ENCODE results near the gene FBXL22.
"Not testable (repeated sequence)": the region's sequence is repeated elsewhere in the genome, so short reads cannot be mapped to it uniquely, and the experiment has no call there.

Gene FBXL22

DNA sequence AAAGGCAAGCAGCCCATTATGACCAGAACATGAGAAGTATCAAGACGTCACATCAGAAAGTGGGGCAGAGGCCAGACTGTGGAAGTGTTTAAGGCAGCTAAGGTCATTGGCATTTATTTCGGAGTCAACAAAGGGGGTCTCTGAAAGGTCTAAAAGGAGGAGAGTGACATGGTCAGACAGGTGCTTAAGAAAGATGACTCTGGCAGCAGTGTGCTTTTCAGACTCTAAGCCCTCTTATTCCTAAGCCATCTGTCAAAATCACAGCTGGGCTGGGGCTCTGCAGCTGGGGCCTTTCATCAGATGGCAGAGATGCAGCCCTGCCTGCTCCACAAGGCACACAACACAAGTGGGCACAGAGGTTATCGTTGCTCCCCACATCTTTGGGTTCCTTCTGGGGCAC is 14.0 kb downstream of the FBXL22 start:
- Histone ChIP-seq H3K36me3 (ENCODE audit: insufficient read depth, low read length) (peaks cover 6% of the 10 kb centered on the region), H3K4me1 (ENCODE audit: insufficient read depth, low read length) (0 out of 2 replicates have a peak, but pooled peaks cover 2% of the 10 kb centered on the region), H3K9me3 (ENCODE audit: control insufficient read depth, insufficient read depth, low read length) (no peaks in the 10 kb centered on the region), H3K9ac (ENCODE audit: low read depth, low read length) (no peak overlapping the region)

GRCh38 chr15:63612300-63612699 is 15.1 kb downstream of the FBXL22 start:
- Histone ChIP-seq H3K9ac (ENCODE audit: low read depth, low read length) (no peak overlapping the region), H3K4me1 (ENCODE audit: insufficient read depth, low read length) (0 out of 2 replicates have a peak, but pooled peaks cover 2% of the 10 kb centered on the region), H3K36me3 (ENCODE audit: insufficient read depth, low read length) (peaks cover 9% of the 10 kb centered on the region), H3K9me3 (ENCODE audit: control insufficient read depth, insufficient read depth, low read length) (no peaks in the 10 kb centered on the region)

- no peaks in the 10 kb centered on the region for H3K9me3 ChIP-seq (ENCODE audit: control insufficient read depth, insufficient read depth, low read length)
- no peaks in the 10 kb centered on the region for H3K4me1 ChIP-seq (ENCODE audit: insufficient read depth, low read length)
- peaks cover 7% of the 10 kb centered on the region for H3K36me3 ChIP-seq (ENCODE audit: insufficient read depth, low read length)
- H3K9ac ChIP-seq (ENCODE audit: low read depth, low read length), result no peak overlapping the region
These were observed 18.7 kb downstream of the FBXL22 start for GRCh38 chr15:63615935-63616334.

GRCh38 chr15:63617147-63617546 is 20.0 kb downstream of the FBXL22 start:
- not testable (repeated sequence) for H3K9me3 ChIP-seq (ENCODE audit: control insufficient read depth, insufficient read depth, low read length); H3K4me1 ChIP-seq (ENCODE audit: insufficient read depth, low read length); H3K9ac ChIP-seq (ENCODE audit: low read depth, low read length); H3K36me3 ChIP-seq (ENCODE audit: insufficient read depth, low read length)

DNA sequence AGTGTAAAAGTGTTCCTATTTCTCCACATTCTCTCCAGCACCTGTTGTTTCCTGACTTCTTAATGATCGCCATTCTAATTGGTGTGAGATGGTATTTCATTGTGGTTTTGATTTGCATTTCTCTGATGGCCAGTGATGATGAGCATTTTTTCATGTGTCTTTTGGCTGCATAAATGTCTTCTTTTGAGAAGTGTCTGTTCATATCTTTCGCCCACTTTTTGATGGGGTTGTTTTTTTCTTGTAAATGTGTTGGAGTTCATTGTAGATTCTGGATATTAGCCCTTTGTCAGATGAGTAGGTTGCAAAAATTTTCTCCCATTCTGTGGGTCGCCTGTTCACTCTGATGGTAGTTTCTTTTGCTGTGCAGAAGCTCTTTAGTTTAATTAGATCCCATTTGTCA is 20.4 kb downstream of the FBXL22 start:
- not testable (repeated sequence) for H3K9me3 ChIP-seq (ENCODE audit: control insufficient read depth, insufficient read depth, low read length); H3K36me3 ChIP-seq (ENCODE audit: insufficient read depth, low read length); H3K9ac ChIP-seq (ENCODE audit: low read depth, low read length); H3K4me1 ChIP-seq (ENCODE audit: insufficient read depth, low read length)

GRCh38 chr15:63620760-63621159 is 23.6 kb downstream of the FBXL22 start:
- H3K9ac ChIP-seq (ENCODE audit: low read depth, low read length); H3K4me1 ChIP-seq (ENCODE audit: insufficient read depth, low read length); H3K9me3 ChIP-seq (ENCODE audit: control insufficient read depth, insufficient read depth, low read length); H3K36me3 ChIP-seq (ENCODE audit: insufficient read depth, low read length): not testable (repeated sequence)

- Histone ChIP-seq H3K4me1 (ENCODE audit: insufficient read depth, low read length) (no peaks in the 10 kb centered on the region), H3K9ac (ENCODE audit: low read depth, low read length) (no peak overlapping the region), H3K9me3 (ENCODE audit: control insufficient read depth, insufficient read depth, low read length) (no peaks in the 10 kb centered on the region), H3K36me3 (ENCODE audit: insufficient read depth, low read length) (peaks cover 11% of the 10 kb centered on the region; the same call in 1 of the 2 replicates)
These were observed 26.2 kb downstream of the FBXL22 start for GRCh38 chr15:63623232-63623969.

DNA sequence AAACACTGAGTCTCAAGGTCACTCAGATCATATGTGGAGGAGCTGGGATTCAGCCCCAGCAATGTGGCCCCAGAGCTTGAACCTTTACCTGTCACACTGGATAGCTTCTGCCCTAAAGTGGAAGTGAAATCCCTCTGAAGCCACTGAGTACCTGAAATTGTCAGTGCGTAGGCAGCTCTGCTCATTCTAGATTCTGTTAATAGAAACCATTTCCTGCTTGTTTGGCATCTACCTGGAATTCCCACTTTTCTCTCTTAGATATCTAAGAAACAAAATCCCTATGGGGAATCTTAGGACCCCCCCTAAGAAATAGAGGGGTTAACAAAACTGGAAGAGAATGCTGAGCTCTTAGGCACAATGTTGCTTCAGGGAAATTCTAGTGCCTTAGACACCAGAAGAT is 29.8 kb downstream of the FBXL22 start:
- H3K36me3 ChIP-seq (ENCODE audit: insufficient read depth, low read length), result peaks cover 11% of the 10 kb centered on the region; the same call in 1 of the 2 replicates
- H3K9ac ChIP-seq (ENCODE audit: low read depth, low read length), result no peak overlapping the region
- H3K9me3 ChIP-seq (ENCODE audit: control insufficient read depth, insufficient read depth, low read length), result no peaks in the 10 kb centered on the region
- H3K4me1 ChIP-seq (ENCODE audit: insufficient read depth, low read length), result no peaks in the 10 kb centered on the region

DNA sequence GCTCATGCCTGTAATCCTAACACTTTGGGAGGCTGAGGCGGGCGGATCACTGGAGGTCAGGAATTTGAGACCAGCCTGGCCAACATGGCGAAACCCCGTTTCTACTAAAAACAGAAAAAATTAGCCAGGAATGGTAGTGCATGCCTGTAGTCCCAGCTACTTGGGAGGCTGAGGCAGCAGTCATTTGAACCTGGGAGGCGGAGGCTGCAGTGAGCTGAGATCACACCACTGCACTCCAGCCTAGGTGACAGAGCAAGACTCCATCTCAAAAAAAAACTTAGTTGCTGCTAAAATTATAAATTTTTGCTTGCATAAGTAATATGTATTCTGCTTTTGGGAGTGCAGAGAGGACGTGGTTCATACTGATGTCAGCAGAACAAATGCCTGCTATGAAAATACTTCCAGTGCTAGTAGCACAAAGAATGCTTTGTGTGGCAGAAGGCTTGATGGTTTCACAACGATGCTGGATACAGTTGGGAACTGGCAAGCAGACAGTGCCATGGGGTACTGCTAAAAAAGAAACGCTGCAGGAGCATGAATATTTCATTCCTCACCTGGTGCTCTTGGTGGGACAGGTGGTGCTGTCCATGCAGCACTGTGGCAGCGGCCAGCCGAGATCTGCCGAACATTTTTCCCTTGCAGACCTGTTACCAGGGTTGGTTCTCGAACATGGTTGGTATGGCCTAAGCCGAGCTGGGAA is 31.1 kb downstream of the FBXL22 start:
- Histone ChIP-seq H3K9ac (ENCODE audit: low read depth, low read length) (no peak overlapping the region), H3K36me3 (ENCODE audit: insufficient read depth, low read length) (peaks cover 6% of the 10 kb centered on the region), H3K4me1 (ENCODE audit: insufficient read depth, low read length) (no peaks in the 10 kb centered on the region), H3K9me3 (ENCODE audit: control insufficient read depth, insufficient read depth, low read length) (no peaks in the 10 kb centered on the region)

DNA sequence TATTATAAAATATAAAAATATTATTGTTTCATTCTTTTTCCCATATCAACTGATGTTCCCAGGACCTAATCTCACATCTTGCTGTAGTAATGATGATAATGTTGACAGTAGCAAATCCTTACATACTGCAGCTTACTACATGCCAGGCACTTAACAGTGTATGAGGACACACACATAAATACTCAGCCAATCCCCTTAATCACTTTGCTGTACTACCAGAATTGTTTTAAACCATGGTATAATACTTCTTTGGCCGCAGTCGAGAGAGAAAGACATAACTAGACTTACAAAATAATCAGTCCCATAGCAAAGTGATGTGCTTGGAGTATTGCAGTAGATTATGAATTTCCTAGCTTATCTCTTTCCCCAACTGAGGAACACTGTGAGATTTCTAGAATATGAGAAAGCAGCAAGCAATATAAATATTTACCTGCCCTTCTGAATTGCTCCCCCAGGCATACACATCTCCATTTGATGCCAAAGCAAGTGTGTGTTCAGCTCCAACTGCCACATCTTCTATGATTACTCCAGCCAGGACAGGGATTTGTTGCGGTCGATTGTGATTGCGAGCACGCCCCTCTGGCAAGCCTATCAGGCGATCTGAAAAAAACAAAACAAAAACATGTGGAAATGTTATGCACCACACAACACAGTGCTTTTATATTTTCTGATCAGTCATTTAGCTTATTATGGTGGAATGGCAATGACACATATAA is 33.0 kb downstream of the FBXL22 start:
- Histone ChIP-seq H3K9me3 (ENCODE audit: control insufficient read depth, insufficient read depth, low read length) (no peaks in the 10 kb centered on the region), H3K4me1 (ENCODE audit: insufficient read depth, low read length) (no peaks in the 10 kb centered on the region), H3K36me3 (ENCODE audit: insufficient read depth, low read length) (peaks cover 12% of the 10 kb centered on the region), H3K9ac (ENCODE audit: low read depth, low read length) (no peak overlapping the region)

GRCh38 chr15:63633312-63633711 is 36.1 kb downstream of the FBXL22 start:
- Histone ChIP-seq H3K4me1 (ENCODE audit: insufficient read depth, low read length) (no peaks in the 10 kb centered on the region), H3K36me3 (ENCODE audit: insufficient read depth, low read length) (peaks cover 6% of the 10 kb centered on the region; the same call in 1 of the 2 replicates), H3K9ac (ENCODE audit: low read depth, low read length) (no peak overlapping the region), H3K9me3 (ENCODE audit: control insufficient read depth, insufficient read depth, low read length) (no peaks in the 10 kb centered on the region)

DNA sequence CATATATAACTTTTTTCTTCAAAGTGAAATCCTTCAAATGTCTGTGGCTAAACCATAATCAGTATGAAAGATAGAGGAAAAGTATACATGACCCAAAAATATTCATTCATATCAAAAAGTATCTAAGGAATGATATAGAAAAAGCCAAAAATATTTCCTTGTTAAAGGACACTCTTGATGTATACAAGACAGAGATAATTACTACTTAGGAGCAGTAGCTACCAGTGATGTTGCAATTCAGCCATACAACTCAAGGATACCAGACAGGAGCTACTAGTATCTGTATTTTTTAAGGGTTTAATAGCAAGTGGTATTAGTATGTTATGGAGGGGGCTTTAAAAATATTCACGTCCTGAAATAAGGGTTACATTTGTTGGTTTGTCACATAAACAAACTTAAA is 37.0 kb downstream of the FBXL22 start:
- H3K36me3 ChIP-seq (ENCODE audit: insufficient read depth, low read length), result peaks cover 6% of the 10 kb centered on the region; the same call in 1 of the 2 replicates
- no peaks in the 10 kb centered on the region for H3K4me1 ChIP-seq (ENCODE audit: insufficient read depth, low read length)
- H3K9me3 ChIP-seq (ENCODE audit: control insufficient read depth, insufficient read depth, low read length), result no peaks in the 10 kb centered on the region
- H3K9ac ChIP-seq (ENCODE audit: low read depth, low read length), result no peak overlapping the region

- H3K9ac ChIP-seq (ENCODE audit: low read depth, low read length), result no peak overlapping the region
- peaks cover 6% of the 10 kb centered on the region; the same call in 1 of the 2 replicates for H3K36me3 ChIP-seq (ENCODE audit: insufficient read depth, low read length)
- no peaks in the 10 kb centered on the region for H3K4me1 ChIP-seq (ENCODE audit: insufficient read depth, low read length)
- no peaks in the 10 kb centered on the region for H3K9me3 ChIP-seq (ENCODE audit: control insufficient read depth, insufficient read depth, low read length)
These were observed 39.4 kb downstream of the FBXL22 start for GRCh38 chr15:63636518-63637061.

- H3K36me3 ChIP-seq (ENCODE audit: insufficient read depth, low read length), result peaks cover under 1% of the 10 kb centered on the region; the same call in 1 of the 2 replicates
- H3K9me3 ChIP-seq (ENCODE audit: control insufficient read depth, insufficient read depth, low read length), result no peaks in the 10 kb centered on the region
- H3K4me1 ChIP-seq (ENCODE audit: insufficient read depth, low read length), result no peaks in the 10 kb centered on the region
- no peak overlapping the region for H3K9ac ChIP-seq (ENCODE audit: low read depth, low read length)
These were observed 41.7 kb downstream of the FBXL22 start for GRCh38 chr15:63638839-63639238.
